Thyroid gland (tissue), 4 donors: Measurements from ENCODE around the gene UPK3A.

Experiments used
- CTCF ChIP-seq, 6 experiments: fragments of 200-600 bp in 3 of 6; fragments of 450-650 bp in 3 of 6; sonication (generic) in 3 of 6; IDR thresholded peaks; one replicate each; pipeline ENCODE4 v1.5.1; 2016 to 2019; ENCODE audit warnings: antibody characterized with exemption in 6 of 6, mild to moderate bottlenecking in 2 of 6, inconsistent platforms in 1 of 6, moderate library complexity in 1 of 6
- POLR2A ChIP-seq, 2 donors: fragments of 450-650 bp; IDR thresholded peaks; one replicate each; pipeline ENCODE4 v1.6.1; 2017; ENCODE audit warnings: antibody characterized with exemption in 2 of 2, mild to moderate bottlenecking in 2 of 2, moderate library complexity in 1 of 2

GRCh38 chr22:45308391-45308956, 23.7 kb downstream of the UPK3A start:
- no peak for TF ChIP-seq CTCF (IDR thresholded peaks at IDR 0.05)
- no peak for TF ChIP-seq POLR2A (IDR thresholded peaks at IDR 0.05)
